ENCODE results near the gene LRRC75A.

GRCh38 chr17:16482253-16482652 is 9.7 kb downstream of the LRRC75A start:
- TF ChIP-seq ZNF232 (CRISPR knock-in tag; IDR thresholded peaks at IDR 0.05) (no peak), CREM (CRISPR knock-in tag; IDR thresholded peaks at IDR 0.05) (no peak), USF2 (CRISPR knock-in tag; IDR thresholded peaks at IDR 0.05) (no peak), KAT7 (CRISPR knock-in tag; IDR thresholded peaks at IDR 0.05; ENCODE audit: borderline replicate concordance) (no peak)
- TF ChIP-seq, protein P1, sequence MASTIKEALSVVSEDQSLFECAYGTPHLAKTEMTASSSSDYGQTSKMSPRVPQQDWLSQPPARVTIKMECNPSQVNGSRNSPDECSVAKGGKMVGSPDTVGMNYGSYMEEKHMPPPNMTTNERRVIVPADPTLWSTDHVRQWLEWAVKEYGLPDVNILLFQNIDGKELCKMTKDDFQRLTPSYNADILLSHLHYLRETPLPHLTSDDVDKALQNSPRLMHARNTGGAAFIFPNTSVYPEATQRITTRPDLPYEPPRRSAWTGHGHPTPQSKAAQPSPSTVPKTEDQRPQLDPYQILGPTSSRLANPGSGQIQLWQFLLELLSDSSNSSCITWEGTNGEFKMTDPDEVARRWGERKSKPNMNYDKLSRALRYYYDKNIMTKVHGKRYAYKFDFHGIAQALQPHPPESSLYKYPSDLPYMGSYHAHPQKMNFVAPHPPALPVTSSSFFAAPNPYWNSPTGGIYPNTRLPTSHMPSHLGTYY (CRISPR knock-in tag; IDR thresholded peaks at IDR 0.05), result no peak
